ENCODE measurements around the gene FANCB. TPM values are rescaled to one million over a fixed set of nuclear protein-coding genes. Genes with fewer than 3 reads are reported as not detected.

The FANCB gene
- total and polyA plus RNA-seq, 2 of the 13 experiments (the other 11 are each of a cell fraction or from before 2014, with no cell fraction given), result 1.0 to 5.8 TPM

GRCh38 chrX:14872851-14873675 lies at the start of gene FANCB, which contains the start of gene MOSPD2 (continued):
- TF ChIP-seq, protein P1, sequence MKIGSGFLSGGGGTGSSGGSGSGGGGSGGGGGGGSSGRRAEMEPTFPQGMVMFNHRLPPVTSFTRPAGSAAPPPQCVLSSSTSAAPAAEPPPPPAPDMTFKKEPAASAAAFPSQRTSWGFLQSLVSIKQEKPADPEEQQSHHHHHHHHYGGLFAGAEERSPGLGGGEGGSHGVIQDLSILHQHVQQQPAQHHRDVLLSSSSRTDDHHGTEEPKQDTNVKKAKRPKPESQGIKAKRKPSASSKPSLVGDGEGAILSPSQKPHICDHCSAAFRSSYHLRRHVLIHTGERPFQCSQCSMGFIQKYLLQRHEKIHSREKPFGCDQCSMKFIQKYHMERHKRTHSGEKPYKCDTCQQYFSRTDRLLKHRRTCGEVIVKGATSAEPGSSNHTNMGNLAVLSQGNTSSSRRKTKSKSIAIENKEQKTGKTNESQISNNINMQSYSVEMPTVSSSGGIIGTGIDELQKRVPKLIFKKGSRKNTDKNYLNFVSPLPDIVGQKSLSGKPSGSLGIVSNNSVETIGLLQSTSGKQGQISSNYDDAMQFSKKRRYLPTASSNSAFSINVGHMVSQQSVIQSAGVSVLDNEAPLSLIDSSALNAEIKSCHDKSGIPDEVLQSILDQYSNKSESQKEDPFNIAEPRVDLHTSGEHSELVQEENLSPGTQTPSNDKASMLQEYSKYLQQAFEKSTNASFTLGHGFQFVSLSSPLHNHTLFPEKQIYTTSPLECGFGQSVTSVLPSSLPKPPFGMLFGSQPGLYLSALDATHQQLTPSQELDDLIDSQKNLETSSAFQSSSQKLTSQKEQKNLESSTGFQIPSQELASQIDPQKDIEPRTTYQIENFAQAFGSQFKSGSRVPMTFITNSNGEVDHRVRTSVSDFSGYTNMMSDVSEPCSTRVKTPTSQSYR (CRISPR knock-in tag; IDR thresholded peaks at IDR 0.05; ENCODE audit: borderline replicate concordance), result no peak
- TF ChIP-seq BHLHE40 (IDR thresholded peaks at IDR 0.05; ENCODE audit: low read length) (peak; percentile 83), ZNF12 (CRISPR knock-in tag; IDR thresholded peaks at IDR 0.05) (no peak), SMAD9 (CRISPR knock-in tag; IDR thresholded peaks at IDR 0.05) (no peak), TBX3 (IDR thresholded peaks at IDR 0.05; ENCODE audit: borderline replicate concordance) (no peak), SMARCC2 (IDR thresholded peaks at IDR 0.05) (no peak), ARNTL (CRISPR knock-in tag; IDR thresholded peaks at IDR 0.05) (no peak), ZNF124 (CRISPR knock-in tag; IDR thresholded peaks at IDR 0.05) (no peak), ZNF777 (CRISPR knock-in tag; IDR thresholded peaks at IDR 0.05) (no peak), ZNF703 (CRISPR knock-in tag; IDR thresholded peaks at IDR 0.05; ENCODE audit: borderline replicate concordance) (no peak), KLF6 (CRISPR knock-in tag; IDR thresholded peaks at IDR 0.05) (no peak), EZH2 (conservative IDR thresholded peaks at IDR 0.05; ENCODE audit: low read depth, low read length) (no peak), KAT7 (CRISPR knock-in tag; IDR thresholded peaks at IDR 0.05; ENCODE audit: borderline replicate concordance) (no peak), ZNF282 (IDR thresholded peaks at IDR 0.05; ENCODE audit: partially characterized antibody) (no peak), ZNF232 (CRISPR knock-in tag; IDR thresholded peaks at IDR 0.05; ENCODE audit: borderline replicate concordance) (no peak), TMF1 (CRISPR knock-in tag; IDR thresholded peaks at IDR 0.05; ENCODE audit: low read depth) (no peak), KDM5A (IDR thresholded peaks at IDR 0.05; ENCODE audit: borderline replicate concordance, low read length) (peak; percentile 14; the same call in 1 of the 2 replicates), GATAD2A (CRISPR knock-in tag; IDR thresholded peaks at IDR 0.05) (no peak), U2AF1 (optimal IDR thresholded peaks at IDR 0.05; ENCODE audit: low read depth, low read length) (no peak), SOX6 (IDR thresholded peaks at IDR 0.05) (no peak), SOX6 (CRISPR knock-in tag; IDR thresholded peaks at IDR 0.05) (no peak), MED1 (CRISPR knock-in tag; IDR thresholded peaks at IDR 0.05) (0 out of 2 replicates have a peak, but pooled peaks have one; percentile 27), ZFAT (CRISPR knock-in tag; conservative IDR thresholded peaks at IDR 0.05) (no peak)
- TF ChIP-seq, protein P2, sequence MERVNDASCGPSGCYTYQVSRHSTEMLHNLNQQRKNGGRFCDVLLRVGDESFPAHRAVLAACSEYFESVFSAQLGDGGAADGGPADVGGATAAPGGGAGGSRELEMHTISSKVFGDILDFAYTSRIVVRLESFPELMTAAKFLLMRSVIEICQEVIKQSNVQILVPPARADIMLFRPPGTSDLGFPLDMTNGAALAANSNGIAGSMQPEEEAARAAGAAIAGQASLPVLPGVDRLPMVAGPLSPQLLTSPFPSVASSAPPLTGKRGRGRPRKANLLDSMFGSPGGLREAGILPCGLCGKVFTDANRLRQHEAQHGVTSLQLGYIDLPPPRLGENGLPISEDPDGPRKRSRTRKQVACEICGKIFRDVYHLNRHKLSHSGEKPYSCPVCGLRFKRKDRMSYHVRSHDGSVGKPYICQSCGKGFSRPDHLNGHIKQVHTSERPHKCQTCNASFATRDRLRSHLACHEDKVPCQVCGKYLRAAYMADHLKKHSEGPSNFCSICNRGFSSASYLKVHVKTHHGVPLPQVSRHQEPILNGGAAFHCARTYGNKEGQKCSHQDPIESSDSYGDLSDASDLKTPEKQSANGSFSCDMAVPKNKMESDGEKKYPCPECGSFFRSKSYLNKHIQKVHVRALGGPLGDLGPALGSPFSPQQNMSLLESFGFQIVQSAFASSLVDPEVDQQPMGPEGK (CRISPR knock-in tag; IDR thresholded peaks at IDR 0.05), result no peak
- TF ChIP-seq, protein P3, sequence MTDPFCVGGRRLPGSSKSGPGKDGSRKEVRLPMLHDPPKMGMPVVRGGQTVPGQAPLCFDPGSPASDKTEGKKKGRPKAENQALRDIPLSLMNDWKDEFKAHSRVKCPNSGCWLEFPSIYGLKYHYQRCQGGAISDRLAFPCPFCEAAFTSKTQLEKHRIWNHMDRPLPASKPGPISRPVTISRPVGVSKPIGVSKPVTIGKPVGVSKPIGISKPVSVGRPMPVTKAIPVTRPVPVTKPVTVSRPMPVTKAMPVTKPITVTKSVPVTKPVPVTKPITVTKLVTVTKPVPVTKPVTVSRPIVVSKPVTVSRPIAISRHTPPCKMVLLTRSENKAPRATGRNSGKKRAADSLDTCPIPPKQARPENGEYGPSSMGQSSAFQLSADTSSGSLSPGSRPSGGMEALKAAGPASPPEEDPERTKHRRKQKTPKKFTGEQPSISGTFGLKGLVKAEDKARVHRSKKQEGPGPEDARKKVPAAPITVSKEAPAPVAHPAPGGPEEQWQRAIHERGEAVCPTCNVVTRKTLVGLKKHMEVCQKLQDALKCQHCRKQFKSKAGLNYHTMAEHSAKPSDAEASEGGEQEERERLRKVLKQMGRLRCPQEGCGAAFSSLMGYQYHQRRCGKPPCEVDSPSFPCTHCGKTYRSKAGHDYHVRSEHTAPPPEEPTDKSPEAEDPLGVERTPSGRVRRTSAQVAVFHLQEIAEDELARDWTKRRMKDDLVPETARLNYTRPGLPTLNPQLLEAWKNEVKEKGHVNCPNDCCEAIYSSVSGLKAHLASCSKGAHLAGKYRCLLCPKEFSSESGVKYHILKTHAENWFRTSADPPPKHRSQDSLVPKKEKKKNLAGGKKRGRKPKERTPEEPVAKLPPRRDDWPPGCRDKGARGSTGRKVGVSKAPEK (CRISPR knock-in tag; IDR thresholded peaks at IDR 0.05; ENCODE audit: borderline replicate concordance), result no peak
